SJCRH30 (cell line): ENCODE data around the gene CTPS2. TPM values are rescaled to one million over a fixed set of nuclear protein-coding genes. Genes with fewer than 3 reads are reported as not detected.

ENCODE experiments used
- DNase-seq, 2 experiments: peaks; one replicate each; pipeline ENCODE4 v3.0.0-alpha.2; 2015 to 2020
- H3K27ac ChIP-seq: fragments of 250-450 bp; sonication (Bioruptor Pico); 2 replicates; pipeline ENCODE4 v1.5.1; 2020; ENCODE audit warnings: mild to moderate bottlenecking, moderate library complexity
- H3K27me3 ChIP-seq: fragments of 250-450 bp; sonication (Bioruptor Pico); 2 replicates; pipeline ENCODE4 v1.5.1; 2020; ENCODE audit warnings: mild to moderate bottlenecking, moderate library complexity
- H3K36me3 ChIP-seq: fragments of 250-450 bp; sonication (Bioruptor Pico); 2 replicates; pipeline ENCODE4 v1.5.1; 2020; ENCODE audit warnings: mild to moderate bottlenecking, moderate library complexity
- H3K4me1 ChIP-seq: fragments of 250-450 bp; sonication (Bioruptor Pico); 2 replicates; pipeline ENCODE4 v1.5.1; 2020; ENCODE audit warnings: mild to moderate bottlenecking, moderate library complexity
- H3K4me3 ChIP-seq: fragments of 250-450 bp; sonication (Bioruptor Pico); 2 replicates; pipeline ENCODE4 v1.5.1; 2020; ENCODE audit warnings: mild to moderate bottlenecking, moderate library complexity
- H3K9me3 ChIP-seq: fragments of 250-450 bp; sonication (Bioruptor Pico); replicated peaks from 2 replicates; pipeline ENCODE4 v1.5.1; 2020; ENCODE audit warnings: mild to moderate bottlenecking, moderate library complexity
- total RNA-seq: library from RNA; depleted of rRNA; stranded (reverse); fragments of >200 nt; shearing (Covaris generic); gene quantifications from 2 replicates; pipeline ENCODE4 v1.2.3, GENCODE V29; 2014

The CTPS2 gene
- total RNA-seq, 1 experiment from 2014 or later = 41.3 TPM

GRCh38 chrX:16696956-16697355 lies 15.5 kb downstream of the CTPS2 start:
- H3K4me3 ChIP-seq = no peak overlapping the region
- H3K4me1 ChIP-seq = no peaks in the 10 kb centered on the region
- no peaks in the 10 kb centered on the region for H3K9me3 ChIP-seq
- DNase-seq = no peak
- H3K27me3 ChIP-seq = no peaks in the 10 kb centered on the region
- peaks cover 29% of the 10 kb centered on the region for H3K36me3 ChIP-seq
- no peak overlapping the region for H3K27ac ChIP-seq

DNA sequence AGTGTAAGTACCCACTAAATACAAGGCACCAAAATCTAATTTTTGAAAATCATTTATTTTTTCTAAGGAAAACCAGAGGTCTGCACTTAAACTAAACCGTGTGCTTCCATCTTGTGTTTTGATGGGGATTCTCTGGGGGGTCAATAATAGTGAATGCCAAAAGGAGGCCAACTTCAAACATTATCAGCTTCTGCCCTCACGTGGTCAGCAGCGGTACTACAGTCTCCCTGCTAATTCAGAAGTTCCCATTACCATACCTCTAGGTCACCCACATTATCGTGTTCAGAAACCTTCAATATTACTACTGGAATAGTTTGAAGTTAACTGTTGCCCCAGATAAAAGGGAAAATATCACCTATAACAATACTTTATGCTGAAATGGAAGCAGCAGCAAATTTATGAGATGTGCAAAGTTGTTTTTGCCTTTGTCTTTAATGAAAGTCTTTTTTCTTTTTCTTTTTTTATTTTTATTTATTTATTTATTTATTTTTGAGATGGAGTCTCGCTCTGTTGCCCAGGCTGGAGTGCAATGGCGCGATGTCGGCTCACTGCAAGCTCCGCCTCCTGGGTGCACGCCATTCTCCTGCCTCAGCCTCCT lies 17.3 kb downstream of the CTPS2 start:
- H3K9me3 ChIP-seq = no peaks in the 10 kb centered on the region
- peak; percentile 48 to 79 for DNase-seq
- no peak overlapping the region for H3K27ac ChIP-seq
- H3K27me3 ChIP-seq = no peaks in the 10 kb centered on the region
- no peaks in the 10 kb centered on the region for H3K4me1 ChIP-seq
- H3K36me3 ChIP-seq = peaks cover 28% of the 10 kb centered on the region
- no peak overlapping the region for H3K4me3 ChIP-seq

DNA sequence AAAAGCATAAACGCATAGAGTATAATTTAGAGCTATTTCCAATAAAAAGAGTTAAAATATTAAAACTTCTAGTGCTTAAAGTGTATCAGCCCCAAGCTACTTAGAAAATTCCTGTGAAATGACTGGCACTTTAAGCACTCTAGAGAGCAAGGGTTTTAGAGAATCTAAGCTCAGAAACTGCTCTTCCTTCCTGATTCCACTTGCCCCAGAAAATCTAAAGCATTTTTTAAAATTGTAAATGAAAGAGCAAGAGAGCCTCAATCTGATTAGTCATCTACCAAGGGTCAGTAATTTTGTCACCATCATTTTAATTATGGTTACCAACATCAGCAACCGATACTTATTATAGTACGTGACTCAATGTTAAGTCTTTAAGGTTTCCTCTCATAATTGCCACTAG lies 25.0 kb downstream of the CTPS2 start:
- no peak for DNase-seq
- Histone ChIP-seq H3K4me3 (no peak overlapping the region), H3K27me3 (no peaks in the 10 kb centered on the region), H3K9me3 (no peaks in the 10 kb centered on the region), H3K36me3 (peaks cover 18% of the 10 kb centered on the region), H3K27ac (no peak overlapping the region), H3K4me1 (no peaks in the 10 kb centered on the region)

DNA sequence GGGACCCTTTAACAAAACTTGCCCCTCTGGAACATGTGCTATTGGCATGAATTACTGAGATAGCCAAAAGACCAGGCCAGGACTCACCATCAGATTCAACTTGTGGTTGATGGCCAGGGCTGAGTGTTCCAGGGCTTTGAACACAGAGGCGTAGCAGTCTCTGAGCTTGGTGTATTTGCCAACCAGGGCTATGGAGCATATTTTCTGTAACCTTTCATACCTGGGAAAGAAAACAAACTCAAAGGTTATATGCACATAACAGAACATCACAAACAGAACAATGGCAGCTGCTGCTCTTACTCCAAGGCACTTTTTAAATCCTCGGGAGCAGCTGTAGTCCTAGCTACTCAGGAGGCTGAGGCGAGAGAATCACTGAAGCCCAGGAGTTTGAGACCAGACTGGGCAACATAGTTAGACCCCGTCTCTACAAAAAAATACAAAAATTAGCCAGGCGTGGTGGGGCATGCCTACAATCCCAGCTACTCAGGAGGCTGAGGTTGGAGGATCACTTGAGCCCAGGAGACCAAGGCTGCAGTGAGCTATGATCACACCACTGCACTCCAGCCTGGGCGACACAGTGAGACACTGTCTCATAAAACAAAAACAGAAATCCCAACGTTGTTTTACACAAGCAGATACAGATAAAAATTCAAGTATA lies 29.3 kb downstream of the CTPS2 start:
- Histone ChIP-seq H3K9me3 (no peaks in the 10 kb centered on the region), H3K4me1 (no peaks in the 10 kb centered on the region), H3K27ac (no peak overlapping the region), H3K4me3 (no peak overlapping the region), H3K27me3 (no peaks in the 10 kb centered on the region), H3K36me3 (peaks cover 12% of the 10 kb centered on the region)
- no peak for DNase-seq

DNA sequence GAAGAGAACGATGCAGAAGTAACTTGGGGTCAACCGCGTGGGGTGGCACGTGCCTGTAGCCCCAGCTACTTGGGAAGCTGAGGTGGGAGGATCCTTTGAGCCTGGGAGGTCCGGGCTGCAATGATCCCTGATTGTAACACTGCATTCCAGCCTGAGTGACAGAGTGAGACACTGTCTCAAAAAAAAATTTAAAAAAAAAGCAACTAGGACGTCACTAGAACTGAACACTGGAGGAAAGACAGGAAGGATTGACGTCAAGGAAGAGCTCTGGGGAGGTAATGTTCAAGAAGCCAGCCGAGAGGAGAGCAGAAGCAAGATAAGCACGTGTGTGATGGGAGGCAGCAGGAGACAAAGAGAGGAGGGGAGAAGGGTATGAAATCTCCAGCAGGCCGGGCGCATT lies 33.8 kb downstream of the CTPS2 start:
- no peak overlapping the region for H3K27ac ChIP-seq
- DNase-seq = no peak
- H3K4me1 ChIP-seq = no peaks in the 10 kb centered on the region
- H3K4me3 ChIP-seq = no peak overlapping the region
- H3K27me3 ChIP-seq = no peaks in the 10 kb centered on the region
- H3K9me3 ChIP-seq = no peaks in the 10 kb centered on the region
- peaks cover 32% of the 10 kb centered on the region for H3K36me3 ChIP-seq

DNA sequence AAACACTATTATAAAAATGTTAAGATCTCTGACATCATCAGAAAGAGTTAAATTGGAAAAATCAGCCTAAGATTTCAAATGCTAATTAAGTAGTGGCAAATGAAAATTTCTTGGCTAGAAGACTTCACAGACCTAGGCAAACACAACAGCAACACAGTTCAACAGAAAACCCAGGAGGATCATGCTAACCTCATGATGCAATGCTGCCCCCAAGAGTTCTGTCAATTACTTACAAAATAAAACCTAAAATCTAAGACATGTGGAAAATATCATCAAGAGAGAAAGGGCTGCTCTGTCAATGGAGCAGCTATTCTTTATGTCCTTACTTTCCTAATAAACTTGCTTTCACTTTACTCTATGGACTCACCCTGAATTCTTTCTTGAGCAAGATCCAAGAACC lies 41.5 kb downstream of the CTPS2 start:
- Histone ChIP-seq H3K4me1 (peaks cover 3% of the 10 kb centered on the region; the same call in 1 of the 2 replicates), H3K36me3 (peaks cover 20% of the 10 kb centered on the region), H3K9me3 (no peaks in the 10 kb centered on the region), H3K27me3 (no peaks in the 10 kb centered on the region), H3K4me3 (no peak overlapping the region), H3K27ac (no peak overlapping the region)
- DNase-seq = peak; percentile 14 to 56

- Histone ChIP-seq H3K9me3 (no peaks in the 10 kb centered on the region), H3K4me1 (peaks cover 3% of the 10 kb centered on the region; the same call in 1 of the 2 replicates), H3K36me3 (peaks cover 13% of the 10 kb centered on the region), H3K4me3 (no peak overlapping the region), H3K27me3 (no peaks in the 10 kb centered on the region), H3K27ac (no peak overlapping the region; the same call in 1 of the 2 replicates)
- peak; percentile 9 to 18 for DNase-seq
Observed at GRCh38 chrX:16666541-16666940, 45.9 kb downstream of the CTPS2 start.

- H3K4me1 ChIP-seq = peaks cover 3% of the 10 kb centered on the region; the same call in 1 of the 2 replicates
- no peak for DNase-seq
- H3K36me3 ChIP-seq = peaks cover 18% of the 10 kb centered on the region
- no peaks in the 10 kb centered on the region for H3K27me3 ChIP-seq
- no peak overlapping the region for H3K27ac ChIP-seq
- no peaks in the 10 kb centered on the region for H3K9me3 ChIP-seq
- H3K4me3 ChIP-seq = no peak overlapping the region
Observed at GRCh38 chrX:16665089-16665488, 47.4 kb downstream of the CTPS2 start.

GRCh38 chrX:16664626-16665025 lies 47.8 kb downstream of the CTPS2 start:
- peaks cover 3% of the 10 kb centered on the region; the same call in 1 of the 2 replicates for H3K4me1 ChIP-seq
- H3K27ac ChIP-seq = no peak overlapping the region
- no peak for DNase-seq
- H3K27me3 ChIP-seq = no peaks in the 10 kb centered on the region
- H3K36me3 ChIP-seq = peaks cover 18% of the 10 kb centered on the region
- H3K4me3 ChIP-seq = no peak overlapping the region
- H3K9me3 ChIP-seq = no peaks in the 10 kb centered on the region

GRCh38 chrX:16664074-16664473 lies 48.4 kb downstream of the CTPS2 start:
- Histone ChIP-seq H3K4me3 (no peak overlapping the region), H3K4me1 (peaks cover 3% of the 10 kb centered on the region; the same call in 1 of the 2 replicates), H3K27me3 (no peaks in the 10 kb centered on the region), H3K36me3 (peaks cover 18% of the 10 kb centered on the region), H3K9me3 (no peaks in the 10 kb centered on the region), H3K27ac (no peak overlapping the region)
- DNase-seq = no peak

- peaks cover 3% of the 10 kb centered on the region; the same call in 1 of the 2 replicates for H3K4me1 ChIP-seq
- no peaks in the 10 kb centered on the region for H3K9me3 ChIP-seq
- H3K27me3 ChIP-seq = no peaks in the 10 kb centered on the region
Observed at GRCh38 chrX:16662402-16662801, 50.1 kb downstream of the CTPS2 start.

DNA sequence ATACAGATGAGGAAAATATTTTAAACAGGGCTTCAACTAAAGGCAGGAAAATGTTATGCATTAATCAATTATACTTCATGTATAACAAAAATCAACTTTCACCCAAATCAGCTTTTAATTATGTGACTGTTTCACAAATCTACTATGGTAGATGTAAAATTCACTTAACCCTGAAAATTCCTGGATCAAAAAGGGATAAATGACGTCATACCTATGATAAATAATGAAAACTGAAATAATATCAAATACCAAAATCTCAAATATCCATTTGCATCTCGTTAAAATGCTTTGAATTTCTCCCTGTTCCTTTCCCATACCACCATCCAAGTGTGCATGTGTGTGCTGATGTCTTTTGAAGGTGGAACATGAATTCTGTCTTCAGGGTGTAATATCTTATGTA lies 51.0 kb downstream of the CTPS2 start:
- H3K9me3 ChIP-seq = no peaks in the 10 kb centered on the region
- no peak overlapping the region for H3K4me3 ChIP-seq
- H3K27me3 ChIP-seq = no peaks in the 10 kb centered on the region
- H3K27ac ChIP-seq = no peak overlapping the region
- H3K36me3 ChIP-seq = peaks cover 13% of the 10 kb centered on the region
- H3K4me1 ChIP-seq = no peaks in the 10 kb centered on the region
- DNase-seq = no peak

More at GRCh38 chrX:16662402-16662801, 50.1 kb downstream of the CTPS2 start:
- no peak overlapping the region for H3K27ac ChIP-seq
- no peak overlapping the region for H3K4me3 ChIP-seq
- no peak for DNase-seq
- H3K36me3 ChIP-seq = peaks cover 16% of the 10 kb centered on the region

- DNase-seq = no peak
- Histone ChIP-seq H3K9me3 (no peaks in the 10 kb centered on the region), H3K4me3 (no peak overlapping the region), H3K36me3 (peaks cover 6% of the 10 kb centered on the region), H3K27ac (no peak overlapping the region), H3K4me1 (no peaks in the 10 kb centered on the region), H3K27me3 (no peaks in the 10 kb centered on the region)
Observed at GRCh38 chrX:16659321-16659720, 53.1 kb downstream of the CTPS2 start.

- H3K27ac ChIP-seq = no peak overlapping the region
- DNase-seq = no peak
Observed at GRCh38 chrX:16658284-16658683, 54.2 kb downstream of the CTPS2 start.

DNA sequence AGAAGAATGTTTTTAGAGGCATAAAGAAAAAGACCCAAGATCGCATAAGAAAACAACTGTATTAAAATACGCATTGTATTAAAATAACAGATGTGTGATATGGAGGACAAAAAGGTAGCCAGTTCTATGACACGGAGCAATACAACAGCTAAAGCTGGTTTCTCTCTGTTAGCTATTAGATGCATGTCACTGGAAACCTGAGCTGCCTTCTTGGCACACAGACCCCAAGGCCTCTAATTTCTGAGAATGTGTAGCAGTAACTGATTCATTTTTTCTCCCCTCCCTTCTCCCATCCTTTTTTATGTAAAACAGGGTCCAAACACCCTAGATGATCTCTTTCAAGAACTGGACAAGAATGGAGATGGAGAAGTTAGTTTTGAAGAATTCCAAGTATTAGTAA lies 58.4 kb downstream of the CTPS2 start:
- H3K36me3 ChIP-seq = peaks cover 6% of the 10 kb centered on the region; the same call in 1 of the 2 replicates
- H3K27me3 ChIP-seq = no peaks in the 10 kb centered on the region
- H3K9me3 ChIP-seq = no peaks in the 10 kb centered on the region
- no peaks in the 10 kb centered on the region for H3K4me1 ChIP-seq
- H3K27ac ChIP-seq = no peak overlapping the region
- DNase-seq = no peak
- H3K4me3 ChIP-seq = no peak overlapping the region

More at GRCh38 chrX:16658284-16658683, 54.2 kb downstream of the CTPS2 start:
- H3K4me1 ChIP-seq = no peaks in the 10 kb centered on the region
- no peaks in the 10 kb centered on the region for H3K27me3 ChIP-seq
- no peaks in the 10 kb centered on the region for H3K9me3 ChIP-seq
- H3K4me3 ChIP-seq = no peak overlapping the region
- peaks cover 6% of the 10 kb centered on the region for H3K36me3 ChIP-seq
